Activated T-cell treated with anti-CD3 and anti-CD28 coated beads for 24 hours (primary cell): ENCODE measurements around the gene CLTB.

ENCODE experiments used
- DNase-seq: peaks from one replicate; pipeline ENCODE4 v3.0.0-alpha.2; 2020; ENCODE audit warnings: low read depth

CLTB gene

GRCh38 chr5:176401281-176402205 lies 14.8 kb downstream of the CLTB start:
- no peak for DNase-seq

GRCh38 chr5:176400382-176401156 lies 15.8 kb downstream of the CLTB start:
- no peak for DNase-seq

- DNase-seq: no peak
These were observed 18.5 kb downstream of the CLTB start for GRCh38 chr5:176397736-176398420.

GRCh38 chr5:176396330-176396729 lies 20.0 kb downstream of the CLTB start:
- no peak for DNase-seq

- no peak for DNase-seq
These were observed 21.3 kb downstream of the CLTB start for GRCh38 chr5:176394881-176395675.

GRCh38 chr5:176394096-176394495 lies 22.2 kb downstream of the CLTB start:
- DNase-seq: no peak

- DNase-seq: no peak
These were observed 23.8 kb downstream of the CLTB start for GRCh38 chr5:176392526-176392925.

- no peak for DNase-seq
These were observed 24.3 kb downstream of the CLTB start for GRCh38 chr5:176391999-176392398.

- DNase-seq: no peak
These were observed 24.9 kb downstream of the CLTB start for GRCh38 chr5:176391479-176391878.

GRCh38 chr5:176389135-176390123 lies 26.9 kb downstream of the CLTB start:
- DNase-seq: no peak

GRCh38 chr5:176388444-176389134 lies 27.8 kb downstream of the CLTB start, which contains the start of the genes HIGD2A and NOP16:
Gene HIGD2A, plus strand, starts transcription at chr5:176388751. Its CDS starts 69 bp downstream, at chr5:176388820.
Gene NOP16, minus strand, starts transcription at chr5:176388598. Its CDS starts 59 bp downstream, at chr5:176388539.
- DNase-seq: peak; percentile 99

GRCh38 chr5:176388003-176388443 lies 28.3 kb downstream of the CLTB start:
- no peak for DNase-seq

- DNase-seq: no peak
These were observed 28.9 kb downstream of the CLTB start for GRCh38 chr5:176387384-176387925.

GRCh38 chr5:176386491-176386890 lies 29.8 kb downstream of the CLTB start:
- no peak for DNase-seq

GRCh38 chr5:176384991-176385390 lies 31.3 kb downstream of the CLTB start:
- DNase-seq: no peak

GRCh38 chr5:176384366-176384930 lies 31.9 kb downstream of the CLTB start:
- DNase-seq: no peak

- no peak for DNase-seq
These were observed 32.4 kb downstream of the CLTB start for GRCh38 chr5:176383961-176384360.

GRCh38 chr5:176383248-176383905 lies 33.0 kb downstream of the CLTB start:
- DNase-seq: no peak
